C4-2B (cell line): Measurements from ENCODE around the gene ARHGAP32.

Experiments used
- ZFX ChIP-seq: fragments of 450-650 bp; IDR thresholded peaks from 2 replicates; pipeline ENCODE4 v1.6.1; 2017
- TF ChIP-seq, protein P1 (sequence below): fragments of 450-650 bp; conservative IDR thresholded peaks from 2 replicates; pipeline ENCODE4 v1.5.1; 2017; ENCODE audit warnings: mild to moderate bottlenecking

DNA sequence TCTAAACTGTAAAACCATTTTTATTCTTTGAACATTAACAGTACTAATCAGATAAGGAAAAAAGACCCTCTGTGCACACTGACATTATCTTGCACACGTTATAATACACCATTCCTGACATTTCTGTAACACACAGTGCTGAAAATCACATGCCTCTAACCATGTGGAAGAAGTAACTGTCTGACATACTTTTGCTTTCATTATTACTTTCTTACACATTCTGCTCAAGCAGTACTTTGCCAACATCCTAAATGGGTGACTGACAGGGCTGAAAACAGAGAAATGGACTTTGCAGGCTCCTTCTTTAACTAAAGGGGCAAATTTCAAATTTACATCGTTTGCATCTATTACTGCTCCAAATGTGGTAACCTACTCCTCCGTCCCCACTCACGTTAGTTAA, 226.6 kb downstream of the ARHGAP32 start:
- TF ChIP-seq, protein P1, sequence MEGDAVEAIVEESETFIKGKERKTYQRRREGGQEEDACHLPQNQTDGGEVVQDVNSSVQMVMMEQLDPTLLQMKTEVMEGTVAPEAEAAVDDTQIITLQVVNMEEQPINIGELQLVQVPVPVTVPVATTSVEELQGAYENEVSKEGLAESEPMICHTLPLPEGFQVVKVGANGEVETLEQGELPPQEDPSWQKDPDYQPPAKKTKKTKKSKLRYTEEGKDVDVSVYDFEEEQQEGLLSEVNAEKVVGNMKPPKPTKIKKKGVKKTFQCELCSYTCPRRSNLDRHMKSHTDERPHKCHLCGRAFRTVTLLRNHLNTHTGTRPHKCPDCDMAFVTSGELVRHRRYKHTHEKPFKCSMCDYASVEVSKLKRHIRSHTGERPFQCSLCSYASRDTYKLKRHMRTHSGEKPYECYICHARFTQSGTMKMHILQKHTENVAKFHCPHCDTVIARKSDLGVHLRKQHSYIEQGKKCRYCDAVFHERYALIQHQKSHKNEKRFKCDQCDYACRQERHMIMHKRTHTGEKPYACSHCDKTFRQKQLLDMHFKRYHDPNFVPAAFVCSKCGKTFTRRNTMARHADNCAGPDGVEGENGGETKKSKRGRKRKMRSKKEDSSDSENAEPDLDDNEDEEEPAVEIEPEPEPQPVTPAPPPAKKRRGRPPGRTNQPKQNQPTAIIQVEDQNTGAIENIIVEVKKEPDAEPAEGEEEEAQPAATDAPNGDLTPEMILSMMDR = no peak
- no peak for TF ChIP-seq ZFX
